ENCODE measurements around the gene WFIKKN2.

Gene WFIKKN2

GRCh38 chr17:50863931-50864330, 28.5 kb downstream of the WFIKKN2 start:
- H3K9me3 ChIP-seq (ENCODE audit: control insufficient read depth in 1 of 2, low read length in 2 of 2): no peaks in the 10 kb centered on the region
- H3K27ac ChIP-seq (ENCODE audit: low read depth, low read length): peak overlapping the region; percentile 95
- peak overlapping the region; percentile 90 to 91 for H3K4me3 ChIP-seq (ENCODE audit: low read depth in 1 of 2, low read length in 2 of 2)
- peak overlapping the region; percentile 96 to 99 for H3K9ac ChIP-seq (ENCODE audit: low read depth in 1 of 2, low read length in 2 of 2)
- no peaks in the 10 kb centered on the region for H3K27me3 ChIP-seq (ENCODE audit: control insufficient read depth in 1 of 2, insufficient read depth in 2 of 2, low read length in 2 of 2)
- peaks cover 10 to 18% of the 10 kb centered on the region in 2 donors for H3K4me1 ChIP-seq (ENCODE audit: control insufficient read depth in 1 of 2, insufficient read depth in 2 of 2, low read length in 2 of 2)
- H3K36me3 ChIP-seq (ENCODE audit: control insufficient read depth in 1 of 2, insufficient read depth in 2 of 2, low read length in 2 of 2): peaks cover 17 to 19% of the 10 kb centered on the region in 2 donors

DNA sequence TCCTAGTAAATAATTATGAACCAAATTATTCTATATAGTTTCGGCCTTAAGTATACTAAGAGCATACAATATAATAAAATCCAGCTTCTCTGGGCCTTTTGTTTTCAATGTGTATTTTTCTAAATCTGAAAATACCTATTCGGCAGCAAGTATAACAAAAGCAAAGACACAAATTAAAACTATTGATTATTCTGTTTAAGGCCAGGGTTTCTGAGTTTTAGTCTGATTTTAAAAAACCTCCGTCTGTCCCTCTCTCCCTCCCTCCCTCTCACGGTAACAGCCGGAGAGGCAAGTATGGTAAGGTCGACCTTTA, 29.3 kb downstream of the WFIKKN2 start:
- H3K4me1 ChIP-seq (ENCODE audit: control insufficient read depth in 1 of 2, insufficient read depth in 2 of 2, low read length in 2 of 2): peaks cover 10 to 18% of the 10 kb centered on the region in 2 donors

DNA sequence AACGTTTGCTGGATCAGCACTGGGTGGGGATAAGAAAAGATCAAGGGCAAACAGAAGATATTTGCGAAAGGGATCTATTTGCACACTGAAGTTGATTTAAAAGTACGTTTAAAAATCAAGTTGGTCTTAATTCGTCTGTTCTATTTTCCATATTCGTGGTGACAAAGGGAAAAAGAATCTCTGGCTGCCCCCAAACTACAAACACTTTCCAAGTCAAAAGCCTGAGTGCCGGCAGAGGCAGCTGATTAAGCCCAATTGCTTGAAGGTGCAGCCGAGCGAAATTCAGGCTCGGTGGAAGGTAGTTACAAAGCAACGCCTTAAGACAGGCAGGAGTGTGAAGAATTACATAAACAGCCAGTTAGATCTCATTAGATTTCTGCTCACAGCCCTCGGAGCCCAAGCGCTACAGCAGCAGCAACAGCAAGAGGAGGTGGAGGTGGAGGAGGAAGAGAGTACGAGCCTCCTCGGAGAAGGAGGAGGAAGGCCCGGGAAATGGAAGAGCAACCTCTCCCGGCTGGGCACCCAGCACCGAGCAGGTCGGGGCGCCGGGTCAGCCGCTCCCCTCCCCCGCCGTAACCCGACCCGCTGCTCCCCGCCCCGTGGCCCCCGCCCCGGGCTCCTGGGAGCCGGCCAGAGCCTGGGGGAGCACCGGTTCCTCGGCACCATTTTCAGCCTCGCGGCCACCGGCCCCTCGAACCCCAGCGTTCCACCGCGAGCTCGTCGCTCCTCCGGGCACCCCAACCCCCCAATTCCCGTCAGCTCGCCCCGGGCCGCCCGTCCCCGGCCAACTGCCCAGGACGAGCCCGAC, 29.9 kb downstream of the WFIKKN2 start:
- Histone ChIP-seq H3K9ac (ENCODE audit: low read depth in 1 of 2, low read length in 2 of 2) (peak overlapping the region; percentile 96 to 99), H3K9me3 (ENCODE audit: control insufficient read depth in 1 of 2, low read length in 2 of 2) (no peaks in the 10 kb centered on the region), H3K4me1 (ENCODE audit: control insufficient read depth in 1 of 2, insufficient read depth in 2 of 2, low read length in 2 of 2) (peaks cover 10 to 18% of the 10 kb centered on the region in 2 donors), H3K27ac (ENCODE audit: low read depth, low read length) (peak overlapping the region; percentile 95), H3K27me3 (ENCODE audit: control insufficient read depth in 1 of 2, insufficient read depth in 2 of 2, low read length in 2 of 2) (no peaks in the 10 kb centered on the region), H3K4me3 (ENCODE audit: low read depth in 1 of 2, low read length in 2 of 2) (peak overlapping the region; percentile 90 to 91), H3K36me3 (ENCODE audit: control insufficient read depth in 1 of 2, insufficient read depth in 2 of 2, low read length in 2 of 2) (peaks cover 17 to 19% of the 10 kb centered on the region in 2 donors)

More for the DNA sequence above, 29.3 kb downstream of the WFIKKN2 start:
- Histone ChIP-seq H3K9me3 (ENCODE audit: control insufficient read depth in 1 of 2, low read length in 2 of 2) (no peaks in the 10 kb centered on the region), H3K36me3 (ENCODE audit: control insufficient read depth in 1 of 2, insufficient read depth in 2 of 2, low read length in 2 of 2) (peaks cover 17 to 19% of the 10 kb centered on the region in 2 donors), H3K27ac (ENCODE audit: low read depth, low read length) (peak overlapping the region; percentile 95), H3K9ac (ENCODE audit: low read depth in 1 of 2, low read length in 2 of 2) (peak overlapping the region; percentile 96 to 99), H3K4me3 (ENCODE audit: low read depth in 1 of 2, low read length in 2 of 2) (peak overlapping the region; percentile 90 to 91), H3K27me3 (ENCODE audit: control insufficient read depth in 1 of 2, insufficient read depth in 2 of 2, low read length in 2 of 2) (no peaks in the 10 kb centered on the region)

DNA sequence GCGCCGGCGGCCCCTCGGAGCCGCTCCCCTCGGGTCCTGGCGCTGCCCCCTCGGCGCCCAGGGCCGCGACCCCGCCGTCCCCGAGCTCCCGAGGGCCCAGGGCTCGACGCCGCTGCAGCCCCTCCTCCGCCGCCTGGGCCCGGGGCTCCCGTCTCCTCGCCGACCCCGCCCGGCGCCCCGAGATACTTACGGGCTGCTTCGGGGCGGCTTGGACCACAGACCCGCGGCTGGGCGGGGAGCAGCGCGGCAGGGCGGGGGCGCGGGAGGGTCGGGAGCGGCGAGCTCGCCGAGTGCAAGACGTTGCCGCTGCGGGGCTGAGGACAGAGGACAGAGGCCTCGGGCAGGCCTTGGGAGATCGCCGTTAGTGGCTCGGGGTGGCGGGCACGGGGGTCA, 30.5 kb downstream of the WFIKKN2 start:
- H3K27ac ChIP-seq (ENCODE audit: low read depth, low read length): peak overlapping the region; percentile 95
- H3K9me3 ChIP-seq (ENCODE audit: control insufficient read depth in 1 of 2, low read length in 2 of 2): no peaks in the 10 kb centered on the region
- H3K36me3 ChIP-seq (ENCODE audit: control insufficient read depth in 1 of 2, insufficient read depth in 2 of 2, low read length in 2 of 2): peaks cover 17% of the 10 kb centered on the region in 2 donors
- peaks cover 10 to 18% of the 10 kb centered on the region in 2 donors for H3K4me1 ChIP-seq (ENCODE audit: control insufficient read depth in 1 of 2, insufficient read depth in 2 of 2, low read length in 2 of 2)
- peak overlapping the region; percentile 96 to 99 for H3K9ac ChIP-seq (ENCODE audit: low read depth in 1 of 2, low read length in 2 of 2)
- peak overlapping the region; percentile 90 to 91 for H3K4me3 ChIP-seq (ENCODE audit: low read depth in 1 of 2, low read length in 2 of 2)
- H3K27me3 ChIP-seq (ENCODE audit: control insufficient read depth in 1 of 2, insufficient read depth in 2 of 2, low read length in 2 of 2): no peaks in the 10 kb centered on the region

DNA sequence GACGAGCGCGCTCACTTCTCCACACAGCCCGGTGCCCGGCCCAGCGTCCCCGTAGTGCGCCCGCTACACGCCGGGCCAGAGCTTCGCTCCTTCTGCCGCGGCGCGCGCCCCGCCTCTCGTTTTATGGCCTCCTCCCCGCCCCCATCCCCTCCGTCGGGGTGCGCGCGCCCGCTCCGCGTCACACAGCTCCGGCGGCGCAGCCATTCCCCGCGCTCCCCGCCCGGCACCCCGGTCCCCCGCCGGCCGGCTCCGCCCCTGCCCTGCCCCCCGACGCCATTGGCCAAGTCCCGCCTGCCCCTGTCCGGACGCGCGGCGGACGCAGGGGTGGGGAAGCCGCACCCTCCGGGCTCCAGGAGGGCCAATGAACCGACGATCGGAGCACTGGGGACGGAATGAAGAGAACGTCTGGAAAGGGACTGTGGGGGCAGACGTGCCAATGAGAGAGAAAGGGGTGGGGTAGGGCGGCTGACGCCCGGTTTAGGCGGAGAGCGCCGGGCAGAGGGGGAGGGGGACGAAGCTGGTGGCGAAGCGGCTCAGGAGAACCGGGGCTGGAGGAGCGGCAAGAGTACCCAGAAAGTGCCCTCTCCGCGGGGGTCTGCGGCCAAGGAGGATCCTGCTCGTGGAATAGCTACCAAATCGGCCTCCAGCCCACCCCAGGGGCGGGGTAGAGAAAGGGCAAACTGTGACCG, 31.0 kb downstream of the WFIKKN2 start, which contains the start of gene TOB1:
TSS of gene TOB1 (minus strand) at position 94 of the 689 bp plus-strand sequence. CDS start 2,337 bp downstream, outside the sequence.
- Histone ChIP-seq H3K9me3 (ENCODE audit: control insufficient read depth in 1 of 2, low read length in 2 of 2) (no peaks in the 10 kb centered on the region), H3K36me3 (ENCODE audit: control insufficient read depth in 1 of 2, insufficient read depth in 2 of 2, low read length in 2 of 2) (peaks cover 14 to 17% of the 10 kb centered on the region in 2 donors), H3K4me3 (ENCODE audit: low read depth in 1 of 2, low read length in 2 of 2) (peak within 1 kb of the TSS; percentile 90 to 91), H3K9ac (ENCODE audit: low read depth in 1 of 2, low read length in 2 of 2) (peak within 1 kb of the TSS; percentile 99 to 100), H3K4me1 (ENCODE audit: control insufficient read depth in 1 of 2, insufficient read depth in 2 of 2, low read length in 2 of 2) (peaks cover 10 to 20% of the 10 kb centered on the region in 2 donors), H3K27me3 (ENCODE audit: control insufficient read depth in 1 of 2, insufficient read depth in 2 of 2, low read length in 2 of 2) (no peaks in the 10 kb centered on the region), H3K27ac (ENCODE audit: low read depth, low read length) (peak within 1 kb of the TSS; percentile 99)

GRCh38 chr17:50866950-50867362, 31.6 kb downstream of the WFIKKN2 start:
- Histone ChIP-seq H3K9me3 (ENCODE audit: control insufficient read depth in 1 of 2, low read length in 2 of 2) (no peaks in the 10 kb centered on the region), H3K4me1 (ENCODE audit: control insufficient read depth in 1 of 2, insufficient read depth in 2 of 2, low read length in 2 of 2) (peaks cover 13 to 21% of the 10 kb centered on the region in 2 donors), H3K27ac (ENCODE audit: low read depth, low read length) (peak overlapping the region; percentile 99), H3K9ac (ENCODE audit: low read depth in 1 of 2, low read length in 2 of 2) (peak overlapping the region; percentile 99 to 100), H3K27me3 (ENCODE audit: control insufficient read depth in 1 of 2, insufficient read depth in 2 of 2, low read length in 2 of 2) (no peaks in the 10 kb centered on the region), H3K36me3 (ENCODE audit: control insufficient read depth in 1 of 2, insufficient read depth in 2 of 2, low read length in 2 of 2) (peaks cover 12 to 14% of the 10 kb centered on the region in 2 donors), H3K4me3 (ENCODE audit: low read depth in 1 of 2, low read length in 2 of 2) (peak overlapping the region; percentile 86 to 88)

DNA sequence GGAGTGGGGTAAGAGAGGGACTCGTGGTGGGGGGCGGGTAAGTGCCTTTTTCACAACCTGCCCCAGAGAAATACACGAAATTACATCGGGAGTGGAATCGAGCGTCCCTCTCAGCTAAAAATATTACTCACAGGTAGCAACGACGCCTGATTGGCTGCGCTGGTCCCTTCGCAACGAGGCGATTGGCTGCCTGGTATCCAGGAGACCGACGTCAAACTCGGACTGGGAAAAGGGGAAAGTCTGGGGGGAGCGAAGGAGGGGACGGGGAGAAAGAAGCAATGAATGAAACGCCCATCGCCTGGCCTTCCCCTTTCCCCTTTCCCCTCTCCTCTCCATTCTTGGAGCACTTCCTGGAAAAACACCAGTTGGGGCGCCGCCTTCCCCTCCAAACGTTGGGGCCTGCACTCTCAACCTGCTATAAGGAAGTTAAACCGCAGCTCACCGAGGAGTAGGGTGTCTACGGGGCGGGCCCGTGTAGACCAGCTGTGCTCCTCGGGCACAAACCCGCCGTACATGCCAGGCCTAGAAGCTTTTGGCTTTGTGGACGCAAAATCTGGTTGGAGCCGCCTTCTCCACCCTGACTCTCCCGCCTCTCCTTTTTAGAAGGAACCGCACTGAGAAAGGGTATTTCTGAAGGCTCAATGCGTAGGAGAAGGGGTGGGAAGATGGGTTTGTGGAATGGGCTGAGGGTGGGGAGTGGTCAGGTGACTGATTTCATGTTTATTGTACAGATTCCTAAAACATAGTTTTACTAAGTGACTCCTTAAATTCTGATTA, 32.2 kb downstream of the WFIKKN2 start:
- H3K27me3 ChIP-seq (ENCODE audit: control insufficient read depth in 1 of 2, insufficient read depth in 2 of 2, low read length in 2 of 2): no peaks in the 10 kb centered on the region
- H3K4me3 ChIP-seq (ENCODE audit: low read depth in 1 of 2, low read length in 2 of 2): peak overlapping the region; percentile 86 to 88
- H3K9ac ChIP-seq (ENCODE audit: low read depth in 1 of 2, low read length in 2 of 2): peak overlapping the region; percentile 99 to 100
- peaks cover 11% of the 10 kb centered on the region in 2 donors for H3K36me3 ChIP-seq (ENCODE audit: control insufficient read depth in 1 of 2, insufficient read depth in 2 of 2, low read length in 2 of 2)
- H3K27ac ChIP-seq (ENCODE audit: low read depth, low read length): peak overlapping the region; percentile 99
- peaks cover 19 to 21% of the 10 kb centered on the region in 2 donors for H3K4me1 ChIP-seq (ENCODE audit: control insufficient read depth in 1 of 2, insufficient read depth in 2 of 2, low read length in 2 of 2)
- H3K9me3 ChIP-seq (ENCODE audit: control insufficient read depth in 1 of 2, low read length in 2 of 2): no peaks in the 10 kb centered on the region

- peaks cover 16 to 18% of the 10 kb centered on the region in 2 donors for H3K4me1 ChIP-seq (ENCODE audit: control insufficient read depth in 1 of 2, insufficient read depth in 2 of 2, low read length in 2 of 2)
- H3K4me3 ChIP-seq (ENCODE audit: low read depth in 1 of 2, low read length in 2 of 2): peak overlapping the region; percentile 86 to 88
- H3K36me3 ChIP-seq (ENCODE audit: control insufficient read depth in 1 of 2, insufficient read depth in 2 of 2, low read length in 2 of 2): peaks cover 6 to 7% of the 10 kb centered on the region in 2 donors
- H3K9ac ChIP-seq (ENCODE audit: low read depth in 1 of 2, low read length in 2 of 2): peak overlapping the region; percentile 99 to 100
- H3K27ac ChIP-seq (ENCODE audit: low read depth, low read length): peak overlapping the region; percentile 99
- H3K27me3 ChIP-seq (ENCODE audit: control insufficient read depth in 1 of 2, insufficient read depth in 2 of 2, low read length in 2 of 2): no peaks in the 10 kb centered on the region
- no peaks in the 10 kb centered on the region for H3K9me3 ChIP-seq (ENCODE audit: control insufficient read depth in 1 of 2, low read length in 2 of 2)
These were observed 32.7 kb downstream of the WFIKKN2 start for GRCh38 chr17:50868140-50868438.

DNA sequence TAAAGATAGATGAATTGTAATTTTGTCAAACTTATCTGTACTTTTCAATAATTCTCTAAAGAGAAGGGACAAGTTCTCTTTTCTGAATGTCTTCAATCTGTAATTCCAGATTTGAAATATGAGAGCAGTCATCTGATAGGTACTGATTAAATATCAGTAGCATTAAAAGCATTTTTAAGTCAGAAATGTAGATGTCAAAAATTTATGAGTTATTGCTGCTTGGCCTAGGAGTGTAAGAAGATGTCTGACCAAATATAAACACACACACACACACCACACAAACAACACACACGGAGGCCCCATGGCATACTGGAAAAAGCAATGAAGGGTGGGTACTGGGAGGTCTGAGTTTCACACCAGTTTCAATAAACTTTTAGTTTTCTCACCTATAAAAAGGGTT, 33.2 kb downstream of the WFIKKN2 start:
- H3K27me3 ChIP-seq (ENCODE audit: control insufficient read depth in 1 of 2, insufficient read depth in 2 of 2, low read length in 2 of 2): no peaks in the 10 kb centered on the region
- peak overlapping the region; percentile 86 to 88 for H3K4me3 ChIP-seq (ENCODE audit: low read depth in 1 of 2, low read length in 2 of 2)
- peak overlapping the region; percentile 99 to 100 for H3K9ac ChIP-seq (ENCODE audit: low read depth in 1 of 2, low read length in 2 of 2)
- H3K9me3 ChIP-seq (ENCODE audit: control insufficient read depth in 1 of 2, low read length in 2 of 2): no peaks in the 10 kb centered on the region
- H3K4me1 ChIP-seq (ENCODE audit: control insufficient read depth in 1 of 2, insufficient read depth in 2 of 2, low read length in 2 of 2): peaks cover 11 to 13% of the 10 kb centered on the region in 2 donors
- peaks cover under 1 to 2% of the 10 kb centered on the region in 2 donors for H3K36me3 ChIP-seq (ENCODE audit: control insufficient read depth in 1 of 2, insufficient read depth in 2 of 2, low read length in 2 of 2)
- peak overlapping the region; percentile 99 for H3K27ac ChIP-seq (ENCODE audit: low read depth, low read length)
